GM12865 (cell line): Measurements from ENCODE around the gene SNX5.
A peak's percentile ranks its signal among the peaks of the same experiment; 100 is the strongest.

Experiments
- DNase-seq: peaks from one replicate; pipeline ENCODE4 v3.0.0; 2010; ENCODE audit warnings: low read depth
- H3K4me3 ChIP-seq: 2 replicates; pipeline ENCODE4 v1.5.1; 2011; ENCODE audit warnings: mild to moderate bottlenecking, low read depth, low read length, control low read depth
- CTCF ChIP-seq: IDR thresholded peaks from 2 replicates; pipeline ENCODE4 v1.5.1; 2011; ENCODE audit warnings: low read length, control low read depth, low read depth, inconsistent platforms; ENCODE audit not compliant: insufficient read depth; ENCODE audit errors: missing control alignments

SNX5 gene

GRCh38 chr20:17959257-17959627 is 9.4 kb downstream of the SNX5 start:
- TF ChIP-seq CTCF = no peak
- peak overlapping the region; percentile 48 for H3K4me3 ChIP-seq
- DNase-seq = peak; percentile 60

- TF ChIP-seq CTCF = no peak
- DNase-seq = peak; percentile 26
- H3K4me3 ChIP-seq = peak overlapping the region; percentile 24
These were observed 10.0 kb downstream of the SNX5 start for GRCh38 chr20:17958373-17959256.

- DNase-seq = no peak
- no peak overlapping the region; the same call in 1 of the 2 replicates for H3K4me3 ChIP-seq
- TF ChIP-seq CTCF = no peak
These were observed 10.9 kb downstream of the SNX5 start for GRCh38 chr20:17957505-17958363.

- no peak overlapping the region for H3K4me3 ChIP-seq
- no peak for TF ChIP-seq CTCF
- peak; percentile 51 for DNase-seq
These were observed 12.4 kb downstream of the SNX5 start for GRCh38 chr20:17956099-17956685.

- TF ChIP-seq CTCF = no peak
- no peak overlapping the region for H3K4me3 ChIP-seq
- DNase-seq = no peak
These were observed 13.3 kb downstream of the SNX5 start for GRCh38 chr20:17955302-17955701.

GRCh38 chr20:17953935-17954334 is 14.7 kb downstream of the SNX5 start:
- no peak for TF ChIP-seq CTCF
- no peak overlapping the region for H3K4me3 ChIP-seq
- no peak for DNase-seq
